ES-I3 (cell line): Measurements from ENCODE around the gene RCCD1.
A peak's percentile ranks its signal among the peaks of the same experiment; 100 is the strongest.
"Not testable (repeated sequence)": the region's sequence is repeated elsewhere in the genome, so short reads cannot be mapped to it uniquely, and the experiment has no call there.

Source experiments
- H3K36me3 ChIP-seq: 2 replicates; pipeline ENCODE4 v1.6.1; 2013; ENCODE audit warnings: mild to moderate bottlenecking, low read length, control low read depth, moderate library complexity; ENCODE audit not compliant: insufficient read depth
- H3K4me1 ChIP-seq: 2 replicates; pipeline ENCODE4 v1.6.1; 2013; ENCODE audit warnings: mild to moderate bottlenecking, control low read depth, low read length; ENCODE audit not compliant: insufficient read depth
- H3K9ac ChIP-seq: 2 replicates; pipeline ENCODE4 v1.6.1; 2013; ENCODE audit warnings: low read depth, mild to moderate bottlenecking, low read length, moderate library complexity
- H3K9me3 ChIP-seq: 2 replicates; pipeline ENCODE4 v1.6.1; 2013; ENCODE audit warnings: mild to moderate bottlenecking, low read length, moderate library complexity; ENCODE audit not compliant: control insufficient read depth, insufficient read depth

RCCD1 gene

GRCh38 chr15:90954712-90955623 is at the start of gene RCCD1:
RCCD1 (plus strand) TSS chr15:90954884; CDS start chr15:90956735, 1,851 bp downstream.
- H3K9me3 ChIP-seq: no peaks in the 10 kb centered on the region
- peaks cover 12% of the 10 kb centered on the region; the same call in 1 of the 2 replicates for H3K36me3 ChIP-seq

DNA sequence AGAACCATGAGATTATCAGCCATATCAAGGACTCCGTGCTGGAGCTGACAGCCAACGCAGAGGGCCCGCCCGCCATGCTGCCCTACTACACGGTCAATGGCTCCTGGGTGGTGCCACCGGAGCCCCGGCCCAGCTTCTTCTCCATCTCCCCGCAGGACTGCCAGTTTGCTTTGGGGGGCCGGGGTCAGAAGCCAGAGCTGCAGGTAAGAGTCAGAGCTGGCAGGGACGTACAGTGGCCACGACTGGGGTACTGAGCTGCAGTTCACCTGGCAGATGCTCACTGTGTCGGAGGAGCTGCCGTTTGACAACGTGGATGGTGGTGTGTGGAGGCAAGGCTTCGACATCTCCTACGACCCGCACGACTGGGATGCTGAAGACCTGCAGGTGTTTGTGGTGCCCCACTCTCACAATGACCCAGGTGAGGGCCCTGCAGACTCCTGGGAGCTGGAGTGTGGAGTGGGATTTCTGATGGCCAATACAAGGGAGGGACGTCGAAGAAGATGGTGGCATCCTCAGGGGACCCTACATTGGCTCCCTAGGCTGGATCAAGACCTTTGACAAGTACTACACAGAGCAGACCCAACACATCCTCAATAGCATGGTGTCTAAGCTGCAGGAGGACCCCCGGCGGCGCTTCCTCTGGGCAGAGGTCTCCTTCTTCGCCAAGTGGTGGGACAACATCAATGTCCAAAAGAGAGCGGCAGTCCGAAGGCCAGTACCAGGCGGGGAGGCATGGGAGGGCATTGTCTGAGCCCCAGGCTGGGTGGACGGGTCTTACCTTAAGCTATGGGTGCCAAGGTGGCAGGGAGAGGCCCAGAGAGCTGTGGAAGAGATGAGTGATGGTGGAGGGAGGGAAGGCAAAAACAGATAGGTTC is 49.1 kb upstream of the RCCD1 start:
- no peaks in the 10 kb centered on the region for H3K4me1 ChIP-seq
- no peaks in the 10 kb centered on the region for H3K9me3 ChIP-seq
- no peaks in the 10 kb centered on the region; the same call in 1 of the 2 replicates for H3K36me3 ChIP-seq
- H3K9ac ChIP-seq: no peak overlapping the region

More at GRCh38 chr15:90954712-90955623, at the start of gene RCCD1:
- Histone ChIP-seq H3K4me1 (peaks cover 4% of the 10 kb centered on the region; the same call in 1 of the 2 replicates), H3K9ac (peak within 1 kb of the TSS; percentile 68)

DNA sequence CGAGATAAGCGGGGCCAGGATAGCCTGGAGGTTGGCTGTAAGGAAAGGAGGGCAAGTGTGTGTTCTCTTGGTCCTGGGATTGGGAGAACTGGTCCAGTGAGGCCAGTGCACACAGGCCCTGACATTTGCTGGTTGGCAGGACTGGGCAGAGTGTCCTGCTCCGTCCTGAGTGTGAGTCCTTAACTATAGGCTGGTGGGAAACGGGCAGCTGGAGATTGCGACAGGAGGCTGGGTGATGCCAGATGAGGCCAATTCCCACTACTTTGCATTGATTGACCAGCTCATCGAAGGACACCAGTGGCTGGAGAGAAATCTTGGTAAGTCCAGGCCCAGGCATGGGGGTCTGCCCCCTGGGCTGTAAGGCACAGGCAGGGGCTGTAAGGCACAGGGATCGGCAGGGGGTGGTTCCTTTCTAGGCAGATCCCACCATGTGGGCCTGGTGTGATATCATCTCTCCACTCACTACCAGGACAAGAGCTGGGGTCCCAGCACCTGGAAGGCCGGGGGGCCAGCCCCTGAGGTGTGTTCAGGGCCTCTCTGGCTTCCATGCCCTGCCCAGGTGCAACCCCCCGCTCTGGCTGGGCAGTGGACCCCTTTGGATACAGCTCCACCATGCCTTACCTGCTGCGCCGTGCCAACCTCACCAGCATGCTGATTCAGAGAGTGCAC is 48.4 kb upstream of the RCCD1 start:
- H3K9me3 ChIP-seq: no peaks in the 10 kb centered on the region
- H3K4me1 ChIP-seq: no peaks in the 10 kb centered on the region
- H3K9ac ChIP-seq: no peak overlapping the region
- no peaks in the 10 kb centered on the region; the same call in 1 of the 2 replicates for H3K36me3 ChIP-seq

DNA sequence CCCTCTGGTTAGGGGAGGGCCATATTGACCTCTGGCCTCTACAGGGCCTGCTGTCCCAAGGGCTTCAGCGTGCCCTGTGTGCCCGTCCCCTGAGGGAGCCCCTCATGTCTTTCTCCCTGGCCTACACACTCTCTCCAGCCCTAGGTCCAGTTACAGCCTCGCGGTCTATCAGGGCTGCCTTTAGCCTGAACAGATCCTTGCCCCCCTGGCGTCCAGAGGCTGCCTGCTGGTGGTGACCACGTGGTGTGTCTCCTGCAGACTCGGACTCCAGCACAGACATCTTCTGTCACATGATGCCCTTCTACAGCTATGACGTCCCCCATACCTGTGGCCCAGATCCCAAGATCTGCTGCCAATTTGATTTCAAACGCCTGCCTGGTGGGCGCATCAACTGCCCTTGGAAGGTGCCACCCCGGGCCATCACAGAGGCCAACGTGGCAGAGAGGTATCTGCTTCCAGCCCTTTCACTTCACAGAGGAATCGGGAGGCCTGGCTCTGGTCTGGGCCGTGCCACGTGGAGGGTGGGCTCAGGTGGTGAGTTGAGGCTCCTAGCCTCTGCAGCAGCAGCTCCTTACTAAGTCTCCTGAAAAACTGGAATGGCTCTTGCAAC is 47.5 kb upstream of the RCCD1 start:
- Histone ChIP-seq H3K9me3 (no peaks in the 10 kb centered on the region), H3K36me3 (no peaks in the 10 kb centered on the region; the same call in 1 of the 2 replicates), H3K4me1 (no peaks in the 10 kb centered on the region), H3K9ac (no peak overlapping the region)

- Histone ChIP-seq H3K4me1 (no peaks in the 10 kb centered on the region), H3K36me3 (no peaks in the 10 kb centered on the region; the same call in 1 of the 2 replicates), H3K9ac (no peak overlapping the region), H3K9me3 (no peaks in the 10 kb centered on the region)
Observed at GRCh38 chr15:90907838-90908507, 46.7 kb upstream of the RCCD1 start.

- H3K9ac ChIP-seq, H3K4me1 ChIP-seq, H3K9me3 ChIP-seq, H3K36me3 ChIP-seq: not testable (repeated sequence)
Observed at GRCh38 chr15:90909449-90909848, 45.2 kb upstream of the RCCD1 start.

DNA sequence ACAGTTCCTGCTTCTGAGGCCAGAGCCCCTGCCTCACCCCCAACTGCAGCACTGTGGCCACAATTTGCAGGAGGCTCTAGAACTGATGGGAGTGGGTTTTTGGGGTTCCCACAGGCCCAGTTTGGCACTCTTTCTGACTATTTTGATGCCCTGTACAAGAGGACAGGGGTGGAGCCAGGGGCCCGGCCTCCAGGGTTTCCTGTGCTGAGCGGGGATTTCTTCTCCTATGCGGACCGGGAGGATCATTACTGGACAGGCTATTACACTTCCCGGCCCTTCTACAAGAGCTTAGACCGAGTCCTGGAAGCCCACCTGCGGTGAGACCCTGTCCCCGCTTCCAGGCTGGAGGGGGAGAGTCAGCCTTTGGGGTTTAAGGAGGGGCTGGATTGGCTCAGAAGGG is 44.7 kb upstream of the RCCD1 start:
- no peak overlapping the region for H3K9ac ChIP-seq
- no peaks in the 10 kb centered on the region for H3K4me1 ChIP-seq
- H3K36me3 ChIP-seq: no peaks in the 10 kb centered on the region; the same call in 1 of the 2 replicates
- no peaks in the 10 kb centered on the region for H3K9me3 ChIP-seq

GRCh38 chr15:90910441-90911301 is 44.0 kb upstream of the RCCD1 start:
- no peaks in the 10 kb centered on the region; the same call in 1 of the 2 replicates for H3K36me3 ChIP-seq
- H3K4me1 ChIP-seq: peaks cover 4% of the 10 kb centered on the region; the same call in 1 of the 2 replicates
- H3K9ac ChIP-seq: no peak overlapping the region
- H3K9me3 ChIP-seq: no peaks in the 10 kb centered on the region

DNA sequence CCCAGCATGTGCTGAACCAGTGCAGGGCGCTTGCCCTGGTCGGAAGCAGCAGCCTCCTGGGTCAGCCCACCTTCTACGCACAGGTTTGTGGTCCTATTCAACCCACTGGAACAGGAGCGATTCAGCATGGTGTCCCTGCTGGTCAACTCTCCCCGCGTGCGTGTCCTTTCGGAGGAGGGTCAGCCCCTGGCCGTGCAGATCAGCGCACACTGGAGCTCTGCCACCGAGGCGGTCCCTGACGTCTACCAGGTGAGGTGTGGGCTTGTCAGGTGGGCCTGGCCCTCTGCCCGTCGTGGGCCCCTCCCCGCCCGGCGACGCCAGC is 43.4 kb upstream of the RCCD1 start:
- no peaks in the 10 kb centered on the region for H3K9me3 ChIP-seq
- H3K36me3 ChIP-seq: no peaks in the 10 kb centered on the region; the same call in 1 of the 2 replicates
- peaks cover 9% of the 10 kb centered on the region; the same call in 1 of the 2 replicates for H3K4me1 ChIP-seq
- no peak overlapping the region for H3K9ac ChIP-seq

GRCh38 chr15:90911906-90912769 is 42.5 kb upstream of the RCCD1 start:
- H3K9ac ChIP-seq: no peak overlapping the region
- H3K9me3 ChIP-seq: no peaks in the 10 kb centered on the region
- H3K36me3 ChIP-seq: no peaks in the 10 kb centered on the region; the same call in 1 of the 2 replicates
- H3K4me1 ChIP-seq: peaks cover 9% of the 10 kb centered on the region; the same call in 1 of the 2 replicates

DNA sequence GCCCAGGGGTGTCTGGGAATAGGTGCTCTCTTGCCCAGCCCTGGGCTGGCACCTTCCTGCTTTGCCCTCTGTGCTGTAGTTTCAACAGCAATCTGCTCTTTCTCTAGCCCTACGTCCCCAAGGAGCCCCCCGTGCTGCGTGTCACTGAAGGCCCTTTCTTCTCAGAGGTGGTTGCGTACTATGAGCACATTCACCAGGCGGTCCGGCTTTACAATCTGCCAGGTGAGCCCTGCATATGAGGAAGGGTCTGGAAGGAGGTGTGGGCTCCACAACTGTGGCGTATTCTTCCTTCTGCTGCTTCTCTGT is 42.0 kb upstream of the RCCD1 start:
- Histone ChIP-seq H3K4me1 (peaks cover 9% of the 10 kb centered on the region; the same call in 1 of the 2 replicates), H3K9me3 (no peaks in the 10 kb centered on the region), H3K36me3 (no peaks in the 10 kb centered on the region; the same call in 1 of the 2 replicates), H3K9ac (no peak overlapping the region)

DNA sequence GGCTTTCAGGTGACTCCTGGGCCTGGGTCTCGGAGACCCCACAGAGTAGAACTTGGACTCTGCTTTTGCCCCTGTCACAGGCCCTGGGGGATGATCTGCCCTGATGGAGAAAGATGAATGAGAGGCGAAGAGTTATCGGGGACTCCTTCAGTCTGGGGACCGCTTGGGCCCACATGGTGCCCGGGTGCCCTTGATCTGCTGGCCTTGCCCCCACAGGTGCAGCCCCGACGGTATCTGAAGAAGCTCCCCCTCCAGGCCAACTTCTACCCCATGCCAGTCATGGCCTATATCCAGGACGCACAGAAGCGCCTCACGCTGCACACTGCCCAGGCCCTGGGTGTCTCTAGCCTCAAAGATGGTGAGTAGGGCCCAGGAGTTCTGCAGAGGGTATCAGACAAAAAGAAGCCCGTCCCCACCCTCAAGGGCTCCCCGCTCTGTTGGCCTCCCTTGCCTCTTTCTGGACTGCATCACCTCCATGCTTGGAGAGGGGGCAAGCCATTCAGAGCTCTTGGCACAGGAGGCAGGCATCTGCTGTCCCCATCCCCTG is 41.2 kb upstream of the RCCD1 start:
- Histone ChIP-seq H3K36me3 (0 out of 2 replicates have a peak, but pooled peaks cover under 1% of the 10 kb centered on the region), H3K9me3 (no peaks in the 10 kb centered on the region), H3K9ac (no peak overlapping the region), H3K4me1 (peaks cover 9% of the 10 kb centered on the region; the same call in 1 of the 2 replicates)
